HG02759 (cell line): ENCODE measurements around the gene NFKB1.

Source experiments
- ATAC-seq: cut with Tn5 transposase; IDR thresholded peaks from one replicate; pipeline ENCODE4 v1.9.1; 2021; ENCODE audit warnings: mild to moderate bottlenecking, moderate library complexity; ENCODE audit not compliant: unreplicated experiment

Gene NFKB1

DNA sequence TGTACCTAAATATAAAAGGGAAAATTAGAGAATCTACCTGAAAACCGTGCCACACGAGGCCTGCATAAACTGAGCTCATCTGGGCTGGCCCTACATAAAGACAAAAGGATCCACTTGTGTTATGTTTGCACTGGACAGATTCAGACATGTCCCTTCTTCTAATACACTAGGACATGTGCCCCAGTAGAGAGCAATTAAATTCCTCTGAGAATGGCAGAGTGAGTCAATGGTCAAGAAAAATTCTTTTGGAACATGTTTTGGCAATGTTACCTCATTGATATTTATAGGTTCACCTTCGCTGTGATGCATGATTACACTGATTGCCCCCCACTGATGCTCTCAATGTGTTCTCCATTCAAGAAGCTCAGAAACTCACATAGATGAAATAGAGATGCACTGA lies 164.4 kb downstream of the NFKB1 start:
- ATAC-seq, result no peak
